Measurements from ENCODE around the gene RBM5.

- TF ChIP-seq EZH2phosphoT487 (IDR thresholded peaks at IDR 0.05; ENCODE audit: unreplicated experiment) = no peak
- TF ChIP-seq, protein P1, sequence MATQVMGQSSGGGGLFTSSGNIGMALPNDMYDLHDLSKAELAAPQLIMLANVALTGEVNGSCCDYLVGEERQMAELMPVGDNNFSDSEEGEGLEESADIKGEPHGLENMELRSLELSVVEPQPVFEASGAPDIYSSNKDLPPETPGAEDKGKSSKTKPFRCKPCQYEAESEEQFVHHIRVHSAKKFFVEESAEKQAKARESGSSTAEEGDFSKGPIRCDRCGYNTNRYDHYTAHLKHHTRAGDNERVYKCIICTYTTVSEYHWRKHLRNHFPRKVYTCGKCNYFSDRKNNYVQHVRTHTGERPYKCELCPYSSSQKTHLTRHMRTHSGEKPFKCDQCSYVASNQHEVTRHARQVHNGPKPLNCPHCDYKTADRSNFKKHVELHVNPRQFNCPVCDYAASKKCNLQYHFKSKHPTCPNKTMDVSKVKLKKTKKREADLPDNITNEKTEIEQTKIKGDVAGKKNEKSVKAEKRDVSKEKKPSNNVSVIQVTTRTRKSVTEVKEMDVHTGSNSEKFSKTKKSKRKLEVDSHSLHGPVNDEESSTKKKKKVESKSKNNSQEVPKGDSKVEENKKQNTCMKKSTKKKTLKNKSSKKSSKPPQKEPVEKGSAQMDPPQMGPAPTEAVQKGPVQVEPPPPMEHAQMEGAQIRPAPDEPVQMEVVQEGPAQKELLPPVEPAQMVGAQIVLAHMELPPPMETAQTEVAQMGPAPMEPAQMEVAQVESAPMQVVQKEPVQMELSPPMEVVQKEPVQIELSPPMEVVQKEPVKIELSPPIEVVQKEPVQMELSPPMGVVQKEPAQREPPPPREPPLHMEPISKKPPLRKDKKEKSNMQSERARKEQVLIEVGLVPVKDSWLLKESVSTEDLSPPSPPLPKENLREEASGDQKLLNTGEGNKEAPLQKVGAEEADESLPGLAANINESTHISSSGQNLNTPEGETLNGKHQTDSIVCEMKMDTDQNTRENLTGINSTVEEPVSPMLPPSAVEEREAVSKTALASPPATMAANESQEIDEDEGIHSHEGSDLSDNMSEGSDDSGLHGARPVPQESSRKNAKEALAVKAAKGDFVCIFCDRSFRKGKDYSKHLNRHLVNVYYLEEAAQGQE (IDR thresholded peaks at IDR 0.05; ENCODE audit: unreplicated experiment) = no peak
- TF ChIP-seq, protein P2, sequence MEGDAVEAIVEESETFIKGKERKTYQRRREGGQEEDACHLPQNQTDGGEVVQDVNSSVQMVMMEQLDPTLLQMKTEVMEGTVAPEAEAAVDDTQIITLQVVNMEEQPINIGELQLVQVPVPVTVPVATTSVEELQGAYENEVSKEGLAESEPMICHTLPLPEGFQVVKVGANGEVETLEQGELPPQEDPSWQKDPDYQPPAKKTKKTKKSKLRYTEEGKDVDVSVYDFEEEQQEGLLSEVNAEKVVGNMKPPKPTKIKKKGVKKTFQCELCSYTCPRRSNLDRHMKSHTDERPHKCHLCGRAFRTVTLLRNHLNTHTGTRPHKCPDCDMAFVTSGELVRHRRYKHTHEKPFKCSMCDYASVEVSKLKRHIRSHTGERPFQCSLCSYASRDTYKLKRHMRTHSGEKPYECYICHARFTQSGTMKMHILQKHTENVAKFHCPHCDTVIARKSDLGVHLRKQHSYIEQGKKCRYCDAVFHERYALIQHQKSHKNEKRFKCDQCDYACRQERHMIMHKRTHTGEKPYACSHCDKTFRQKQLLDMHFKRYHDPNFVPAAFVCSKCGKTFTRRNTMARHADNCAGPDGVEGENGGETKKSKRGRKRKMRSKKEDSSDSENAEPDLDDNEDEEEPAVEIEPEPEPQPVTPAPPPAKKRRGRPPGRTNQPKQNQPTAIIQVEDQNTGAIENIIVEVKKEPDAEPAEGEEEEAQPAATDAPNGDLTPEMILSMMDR (conservative IDR thresholded peaks at IDR 0.05; ENCODE audit: low read depth in 2 of 2) = no peak
- no peak for TF ChIP-seq ZNF331 (CRISPR knock-in tag; IDR thresholded peaks at IDR 0.05; ENCODE audit: low read depth)
- TF ChIP-seq EZH2 (IDR thresholded peaks at IDR 0.05; ENCODE audit: low read depth, unreplicated experiment) = no peak
These were observed 75.8 kb downstream of the RBM5 start for GRCh38 chr3:50164481-50164880.
